Fibroblast of the aortic adventitia (primary cell): ENCODE data around the gene CCT6B. TPM values are rescaled to one million over a fixed set of nuclear protein-coding genes. Genes with fewer than 3 reads are reported as not detected.

Experiments used
- DNase-seq: peaks from one replicate; pipeline ENCODE4 v3.0.0-alpha.2; 2010; ENCODE audit warnings: low read depth
- H3K4me3 ChIP-seq: 2 replicates; pipeline ENCODE4 v1.5.1; 2011; ENCODE audit warnings: low read depth, mild to moderate bottlenecking, control low read depth, low read length, moderate library complexity
- CTCF ChIP-seq: IDR thresholded peaks from 2 replicates; pipeline ENCODE4 v1.5.1; 2011; ENCODE audit warnings: mild to moderate bottlenecking, low read length, control low read depth, inconsistent platforms; ENCODE audit not compliant: insufficient read depth
- total RNA-seq: library from RNA; depleted of rRNA; stranded (reverse); fragments of >200 nt; gene quantifications from 2 replicates; pipeline ENCODE4 v1.2.3, GENCODE V29; 2012; ENCODE audit warnings: low replicate concordance

The CCT6B gene
- total RNA-seq, 1 donor: 3.2 TPM

- H3K4me3 ChIP-seq: no peak overlapping the region
- DNase-seq: no peak
- TF ChIP-seq CTCF: no peak
Observed at GRCh38 chr17:34913001-34913400, 48.3 kb downstream of the CCT6B start.

DNA sequence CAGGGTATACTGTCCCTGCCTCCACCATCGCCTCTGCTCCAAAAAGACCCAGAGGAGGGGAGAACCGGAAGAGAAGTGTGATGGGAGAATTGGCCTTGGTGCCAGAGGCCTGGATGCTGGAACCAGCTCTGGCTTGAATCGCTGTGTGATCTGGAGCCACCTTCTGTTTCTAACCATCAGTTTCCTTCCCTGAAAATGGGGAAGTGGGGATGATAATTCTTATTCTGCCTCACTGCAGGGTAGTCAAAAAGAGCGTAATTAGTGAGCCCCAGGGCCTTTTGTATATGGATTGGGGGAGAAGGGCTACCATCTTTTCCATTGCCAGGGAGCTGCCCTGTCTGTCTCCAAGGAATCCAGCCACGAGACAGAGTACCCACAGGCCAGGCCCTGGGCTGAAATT, 52.2 kb downstream of the CCT6B start:
- DNase-seq: no peak
- TF ChIP-seq CTCF: no peak
- no peak overlapping the region for H3K4me3 ChIP-seq

GRCh38 chr17:34902831-34903547, 58.3 kb downstream of the CCT6B start:
- DNase-seq: no peak
- TF ChIP-seq CTCF: no peak
- H3K4me3 ChIP-seq: no peak overlapping the region

- DNase-seq: no peak
- TF ChIP-seq CTCF: no peak
- no peak overlapping the region for H3K4me3 ChIP-seq
Observed at GRCh38 chr17:34899643-34900291, 61.5 kb downstream of the CCT6B start.

DNA sequence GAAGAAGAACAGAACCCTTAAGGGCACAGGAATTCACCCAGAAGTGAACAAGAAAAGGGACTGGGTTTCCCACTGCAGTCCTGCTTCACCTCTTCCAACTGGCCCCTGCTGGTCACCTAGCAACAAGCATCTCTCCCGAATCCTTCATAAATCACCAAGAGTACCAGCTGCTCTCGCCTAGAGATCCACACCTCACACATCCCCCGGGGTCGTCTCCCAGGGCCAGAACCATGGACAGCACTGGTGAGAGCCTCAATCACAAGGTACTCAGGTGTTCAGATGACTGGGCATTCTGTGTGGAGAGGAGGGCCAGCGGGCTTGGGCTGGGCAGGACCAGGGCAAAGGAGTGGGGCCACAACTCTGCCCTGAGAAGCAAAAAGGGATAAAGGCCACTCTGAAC, 65.9 kb downstream of the CCT6B start:
- no peak for TF ChIP-seq CTCF
- no peak overlapping the region for H3K4me3 ChIP-seq
- no peak for DNase-seq

- no peak for DNase-seq
- no peak overlapping the region for H3K4me3 ChIP-seq
- no peak for TF ChIP-seq CTCF
Observed at GRCh38 chr17:34894964-34895363, 66.3 kb downstream of the CCT6B start.
